Upper lobe of right lung (tissue), 1 donor: ENCODE data around the gene TRIM6. TPM values are rescaled to one million over a fixed set of nuclear protein-coding genes. Genes with fewer than 3 reads are reported as not detected.

Experiments
- ATAC-seq: fragments of 200-7000 bp; cut with Tn5 transposase; one replicate; pipeline ENCODE4 v1.9.1; 2020; ENCODE audit warnings: mild to moderate bottlenecking, moderate library complexity
- DNase-seq: peaks from one replicate; pipeline ENCODE4 v3.0.0-alpha.2; 2020
- H3K27ac ChIP-seq: fragments of 200-600 bp; one replicate; pipeline ENCODE4 v1.8.0; 2022
- H3K27me3 ChIP-seq: fragments of 200-600 bp; one replicate; pipeline ENCODE4 v1.8.0; 2022; ENCODE audit warnings: mild to moderate bottlenecking
- H3K36me3 ChIP-seq: fragments of 200-600 bp; one replicate; pipeline ENCODE4 v1.8.0; 2022
- H3K4me1 ChIP-seq: fragments of 200-600 bp; one replicate; pipeline ENCODE4 v1.8.0; 2022
- H3K4me3 ChIP-seq: fragments of 200-600 bp; one replicate; pipeline ENCODE4 v1.8.0; 2022; ENCODE audit warnings: mild to moderate bottlenecking
- H3K9me3 ChIP-seq: fragments of 200-600 bp; one replicate; pipeline ENCODE4 v1.8.0; 2022
- CTCF ChIP-seq: fragments of 200-600 bp; IDR thresholded peaks from one replicate; pipeline ENCODE4 v1.8.0; 2022; ENCODE audit warnings: antibody characterized with exemption
- intact Hi-C: fragments of 100-400 bp; cut with DNase I; formaldehyde crosslinking; loops from one replicate; pipeline ENCODE4 v1.11.0; 2022
- total RNA-seq: library from RNA; stranded (reverse); fragmentation: NEBNext Ultra II Directional; extraction: Animal tissue kit (Norgen Biotek cat#: 25700); gene quantifications from one replicate; pipeline ENCODE4 v1.2.1, GENCODE V29; 2021
- donor health status: DM: no; HTN: yes; CAD: no; lungs with severe emphysema.

TRIM6 gene
- total RNA-seq, 1 donor from 2014 or later: 2.4 TPM

GRCh38 chr11:5626196-5626595 is 29.8 kb downstream of the TRIM6 start:
- Histone ChIP-seq H3K4me3 (no peak overlapping the region), H3K27me3 (no peaks in the 10 kb centered on the region), H3K27ac (no peak overlapping the region), H3K9me3 (no peaks in the 10 kb centered on the region), H3K36me3 (no peaks in the 10 kb centered on the region), H3K4me1 (peaks cover 19% of the 10 kb centered on the region)
- DNase-seq (no peak), ATAC-seq (no peak)
- no peak for TF ChIP-seq CTCF
- intact Hi-C loops: no loop called here

- intact Hi-C loops: no loop called here
- no peaks in the 10 kb centered on the region for H3K27me3 ChIP-seq
- H3K9me3 ChIP-seq: no peaks in the 10 kb centered on the region
- no peak for TF ChIP-seq CTCF
- DNase-seq (no peak), ATAC-seq (peak; percentile 44)
- H3K36me3 ChIP-seq: peaks cover 21% of the 10 kb centered on the region
- H3K4me1 ChIP-seq: no peaks in the 10 kb centered on the region
- H3K27ac ChIP-seq: no peak overlapping the region
- H3K4me3 ChIP-seq: no peak overlapping the region
Measured at GRCh38 chr11:5631417-5631816, 35.0 kb downstream of the TRIM6 start.

GRCh38 chr11:5631969-5632635 is 35.7 kb downstream of the TRIM6 start:
- Histone ChIP-seq H3K27me3 (no peaks in the 10 kb centered on the region), H3K4me1 (no peaks in the 10 kb centered on the region), H3K4me3 (no peak overlapping the region), H3K27ac (no peak overlapping the region), H3K9me3 (no peaks in the 10 kb centered on the region), H3K36me3 (peaks cover 26% of the 10 kb centered on the region)
- TF ChIP-seq CTCF: no peak
- intact Hi-C loops: no loop called here
- ATAC-seq (no peak), DNase-seq (no peak)

GRCh38 chr11:5639953-5640352 is 43.5 kb downstream of the TRIM6 start:
- Histone ChIP-seq H3K4me1 (no peaks in the 10 kb centered on the region), H3K36me3 (peaks cover 75% of the 10 kb centered on the region), H3K27me3 (no peaks in the 10 kb centered on the region), H3K9me3 (no peaks in the 10 kb centered on the region), H3K27ac (no peak overlapping the region), H3K4me3 (no peak overlapping the region)
- intact Hi-C loops: no loop called here
- ATAC-seq (no peak), DNase-seq (no peak)
- TF ChIP-seq CTCF: no peak

GRCh38 chr11:5643585-5643984 is 47.1 kb downstream of the TRIM6 start:
- DNase-seq (no peak), ATAC-seq (no peak)
- no peak for TF ChIP-seq CTCF
- Histone ChIP-seq H3K27ac (no peak overlapping the region), H3K27me3 (no peaks in the 10 kb centered on the region), H3K9me3 (no peaks in the 10 kb centered on the region), H3K4me1 (no peaks in the 10 kb centered on the region), H3K4me3 (no peak overlapping the region), H3K36me3 (peaks cover 46% of the 10 kb centered on the region)
- intact Hi-C loops: no loop called here

GRCh38 chr11:5646139-5646538 is 49.7 kb downstream of the TRIM6 start:
- no peaks in the 10 kb centered on the region for H3K27me3 ChIP-seq
- H3K4me3 ChIP-seq: no peak overlapping the region
- no peak for TF ChIP-seq CTCF
- no peaks in the 10 kb centered on the region for H3K9me3 ChIP-seq
- no peak overlapping the region for H3K27ac ChIP-seq
- no peaks in the 10 kb centered on the region for H3K4me1 ChIP-seq
- intact Hi-C loops: no loop called here
- no peak for DNase-seq
- peaks cover 37% of the 10 kb centered on the region for H3K36me3 ChIP-seq
- no peak for ATAC-seq
